B cell (primary cell): ENCODE measurements around the gene GABRQ. TPM values are rescaled to one million over a fixed set of nuclear protein-coding genes. Genes with fewer than 3 reads are reported as not detected.

ENCODE experiments used
- ATAC-seq: fragments of 200-7000 bp; cut with Tn5 transposase; one replicate; pipeline ENCODE4 v1.10.0; 2021; ENCODE audit warnings: low read depth, mild to moderate bottlenecking, moderate number of reproducible peaks, moderate library complexity
- CTCF ChIA-PET: fragments of 350-600 bp; sonication (Branson Sonifier 250); formaldehyde crosslinking; loops from one replicate; lab custom pipeline; 2021; ENCODE audit warnings: antibody characterized with exemption, inconsistent platforms; lab: Charles Lee
- POLR2A ChIA-PET: fragments of 350-600 bp; sonication (Branson Sonifier 250); formaldehyde crosslinking; loops from one replicate; lab custom pipeline; 2021; ENCODE audit warnings: antibody characterized with exemption; lab: Charles Lee
- DNase-seq: peaks from one replicate; pipeline ENCODE4 v3.0.0; 2013
- H2AFZ ChIP-seq: 2 replicates; pipeline ENCODE4 v1.6.1; 2012; ENCODE audit warnings: mild to moderate bottlenecking, low read depth, low read length; ENCODE audit not compliant: insufficient read depth, poor library complexity, severe bottlenecking
- H3K27ac ChIP-seq, 2 donors: 1 replicate in 1 of 2; 2 replicates in 1 of 2; pipeline ENCODE4 v1.5.1; 2012 to 2013; ENCODE audit warnings: low read length in 2 of 2, mild to moderate bottlenecking in 2 of 2, moderate library complexity in 1 of 2
- H3K27me3 ChIP-seq, 4 experiments: fragments of 200-600 bp in 1 of 4; sonication (generic) in 1 of 4; replicated peaks in 1 of 4; 1 replicate in 2 of 4; 2 replicates in 2 of 4; pipeline versions ENCODE4 v1.6.1 to v1.7.0; 2013 to 2016; ENCODE audit warnings: low read length in 3 of 4, mild to moderate bottlenecking in 2 of 4, mixed read lengths in 1 of 4, moderate library complexity in 1 of 4; ENCODE audit not compliant: insufficient read depth in 4 of 4, control insufficient read depth in 3 of 4; ENCODE audit errors: control extremely low read depth in 1 of 4
- H3K36me3 ChIP-seq, 2 experiments: replicated peaks in 1 of 2; 1 replicate in 1 of 2; 2 replicates in 1 of 2; pipeline versions ENCODE4 v1.6.1 to v1.7.1; 2013; ENCODE audit warnings: low read length in 1 of 2; ENCODE audit not compliant: insufficient read depth in 2 of 2, control insufficient read depth in 1 of 2; ENCODE audit errors: control extremely low read depth in 1 of 2, extremely low read depth in 1 of 2
- H3K4me1 ChIP-seq, 2 donors: fragments of 200-600 bp in 1 of 2; sonication (generic) in 1 of 2; 1 replicate in 1 of 2; 2 replicates in 1 of 2; pipeline versions ENCODE4 v1.5.1 to v1.6.1; 2013 to 2017; ENCODE audit warnings: low read length in 2 of 2; ENCODE audit not compliant: control insufficient read depth in 2 of 2, insufficient read depth in 2 of 2
- H3K4me2 ChIP-seq: replicated peaks from 2 replicates; pipeline ENCODE3; 2012; ENCODE audit warnings: mild to moderate bottlenecking, low read depth, low read length; ENCODE audit not compliant: poor library complexity, severe bottlenecking
- H3K4me3 ChIP-seq, 5 experiments: fragments of 200-600 bp in 1 of 5; sonication (generic) in 1 of 5; 1 replicate in 3 of 5; 2 replicates in 2 of 5; pipeline versions ENCODE4 v1.5.1 to v1.7.0; 2011 to 2016; ENCODE audit warnings: low read length in 4 of 5, mild to moderate bottlenecking in 4 of 5, low read depth in 2 of 5, control low read depth in 1 of 5, moderate library complexity in 1 of 5; ENCODE audit not compliant: insufficient read depth in 1 of 5; ENCODE audit errors: control extremely low read depth in 1 of 5, extremely low read depth in 1 of 5
- H3K79me2 ChIP-seq: fragments of 200-600 bp; sonication (generic); one replicate; pipeline ENCODE4 v1.6.0; 2016; ENCODE audit warnings: low read length; ENCODE audit not compliant: control insufficient read depth, insufficient read depth
- H3K9ac ChIP-seq: fragments of 200-600 bp; sonication (generic); 2 replicates; pipeline ENCODE4 v1.6.1; 2017; ENCODE audit warnings: mild to moderate bottlenecking, low read length, moderate library complexity
- H3K9me3 ChIP-seq, 3 donors: one replicate each; pipeline versions ENCODE4 v1.6.1 to v1.7.1; 2013; ENCODE audit warnings: low read length in 2 of 3; ENCODE audit not compliant: control insufficient read depth in 2 of 3, insufficient read depth in 1 of 3; ENCODE audit errors: control extremely low read depth in 1 of 3
- H4K20me1 ChIP-seq: 2 replicates; pipeline ENCODE4 v1.6.0; 2012; ENCODE audit warnings: mild to moderate bottlenecking, low read length; ENCODE audit not compliant: insufficient read depth, control insufficient read depth, poor library complexity, severe bottlenecking
- H3K27ac Mint-ChIP-seq: one replicate; pipeline ENCODE4 v1.8.0; 2021; ENCODE audit warnings: mixed read lengths
- H3K27me3 Mint-ChIP-seq: one replicate; pipeline ENCODE4 v1.8.0; 2021; ENCODE audit warnings: mixed read lengths
- H3K4me1 Mint-ChIP-seq: one replicate; pipeline ENCODE4 v1.8.0; 2021; ENCODE audit warnings: mixed read lengths
- H3K4me3 Mint-ChIP-seq: one replicate; pipeline ENCODE4 v1.8.0; 2021; ENCODE audit warnings: mixed read lengths
- H3K9me3 Mint-ChIP-seq: one replicate; pipeline ENCODE4 v1.8.0; 2022; ENCODE audit warnings: mixed read lengths; ENCODE audit not compliant: insufficient read depth
- CTCF ChIP-seq: fragments of 200-600 bp; IDR thresholded peaks from one replicate; pipeline ENCODE4 v1.8.0; 2022; ENCODE audit warnings: antibody characterized with exemption, mild to moderate bottlenecking
- EZH2 ChIP-seq: IDR thresholded peaks from 2 replicates; pipeline ENCODE4 v1.6.1; 2012; ENCODE audit warnings: borderline replicate concordance, low read depth, mild to moderate bottlenecking, moderate library complexity, low read length; ENCODE audit not compliant: insufficient read depth, poor library complexity, severe bottlenecking
- WGBS: methylation state at CpG from one replicate; pipeline ENCODE4 v1.1.5; 2013; ENCODE audit warnings: missing lambda C conversion rate; ENCODE audit not compliant: insufficient coverage; 5-methylcytosine and 5-hydroxymethylcytosine counted together
- intact Hi-C: fragments of 100-400 bp; cut with micrococcal nuclease; formaldehyde crosslinking; loops from one replicate; pipeline ENCODE4 v1.10.0; 2022
- polyA plus RNA-seq: library from polyadenylated mRNA; depleted of rRNA; stranded (reverse); fragments of >200 nt; gene quantifications from 2 replicates; pipeline ENCODE4 v1.2.3, GENCODE V29; 2012
- total RNA-seq, 2 donors: library from RNA; stranded (reverse); fragments of 120-200 nt in 1 of 2; gene quantifications; 1 replicate in 1 of 2; 2 replicates in 1 of 2; pipeline versions ENCODE4 v1.2.3 to v1.2.4, GENCODE V29; 2013 to 2022

Gene GABRQ
- total and polyA plus RNA-seq, 2 donors (not counting 1 experiment from before 2014, with no cell fraction given) = not detected

DNA sequence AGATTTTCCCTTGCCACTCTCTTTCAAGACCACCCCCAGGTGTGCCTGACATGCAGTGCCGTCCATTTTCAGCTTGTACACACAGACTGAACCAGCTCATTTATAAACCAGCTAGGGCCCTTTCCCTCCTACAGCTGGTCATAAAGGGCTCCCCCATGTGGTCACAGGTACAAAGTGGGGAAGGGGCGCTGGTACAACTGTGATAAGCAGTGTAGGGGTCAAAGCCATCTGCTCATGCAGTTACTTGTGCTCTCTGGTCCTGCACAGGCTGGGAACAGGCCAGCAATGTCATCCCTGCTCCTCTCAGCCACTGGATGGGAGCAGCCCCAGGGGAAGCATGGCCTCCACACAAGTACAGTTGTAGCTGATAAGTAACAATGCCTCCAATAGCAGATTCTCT, 20.6 kb downstream of the GABRQ start:
- Histone ChIP-seq H3K27ac (no peak overlapping the region), H3K27me3 (no peaks in the 10 kb centered on the region), H3K36me3 (no peaks in the 10 kb centered on the region), H2AFZ (no peak overlapping the region), H3K79me2 (no peaks in the 10 kb centered on the region), H3K9ac (no peak overlapping the region), H4K20me1 (no peaks in the 10 kb centered on the region), H3K4me1 (no peaks in the 10 kb centered on the region), H3K9me3 (no peaks in the 10 kb centered on the region), H3K4me2 (no peak overlapping the region), H3K4me3 (no peak overlapping the region)
- ChIA-PET CTCF (no interaction called here), POLR2A (no interaction called here)
- DNase-seq (no peak), ATAC-seq (no peak)
- intact Hi-C loops = no loop called here
- no peak for TF ChIP-seq CTCF
- no peak for TF ChIP-seq EZH2
- H3K27ac Mint-ChIP-seq = no peak overlapping the region
- H3K4me3 Mint-ChIP-seq = no peak overlapping the region
- H3K9me3 Mint-ChIP-seq = no peaks in the 10 kb centered on the region
- no peaks in the 10 kb centered on the region for H3K27me3 Mint-ChIP-seq
- H3K4me1 Mint-ChIP-seq = no peaks in the 10 kb centered on the region
- WGBS = no CpG with 5 or more reads among the region's 2 CpGs

DNA sequence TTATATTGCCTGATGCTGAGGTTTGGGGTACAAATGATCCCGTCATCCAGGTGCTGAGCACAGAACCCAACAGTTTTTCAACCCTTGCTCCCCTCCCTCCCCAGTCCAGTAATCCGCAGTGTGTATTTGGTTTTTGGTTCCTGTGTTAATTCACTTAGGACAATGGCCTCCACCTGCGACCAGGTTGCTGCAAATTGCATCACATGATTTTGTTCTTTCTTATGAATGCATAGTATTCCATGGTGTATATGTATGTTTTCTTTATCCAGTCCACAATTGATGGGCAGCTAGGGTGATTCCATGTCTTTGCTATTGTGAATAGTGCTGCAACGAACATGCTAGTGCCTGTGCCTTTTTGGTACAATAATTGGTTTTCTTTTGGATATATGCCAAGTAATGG, 25.4 kb downstream of the GABRQ start:
- no peak overlapping the region for H3K4me2 ChIP-seq
- no peaks in the 10 kb centered on the region for H3K36me3 ChIP-seq
- Mint-ChIP-seq H3K27ac (no peak overlapping the region), H3K9me3 (peaks cover 2% of the 10 kb centered on the region), H3K4me3 (no peak overlapping the region), H3K27me3 (no peaks in the 10 kb centered on the region), H3K4me1 (peaks cover 4% of the 10 kb centered on the region)
- H4K20me1 ChIP-seq = no peaks in the 10 kb centered on the region
- intact Hi-C loops = no loop called here
- TF ChIP-seq EZH2 (no peak), CTCF (no peak)
- ChIA-PET POLR2A (no interaction called here), CTCF (no interaction called here)
- no peaks in the 10 kb centered on the region for H3K79me2 ChIP-seq
- no peaks in the 10 kb centered on the region for H3K27me3 ChIP-seq
- DNase-seq = no peak
- no CpG with 5 or more reads among the region's 4 CpGs for WGBS
- H3K27ac ChIP-seq = no peak overlapping the region
- no peaks in the 10 kb centered on the region for H3K9me3 ChIP-seq
- no peak overlapping the region for H3K4me3 ChIP-seq
- H2AFZ ChIP-seq = no peak overlapping the region
- no peak overlapping the region for H3K9ac ChIP-seq
- no peak for ATAC-seq
- no peaks in the 10 kb centered on the region for H3K4me1 ChIP-seq
